Fibroblast of mammary gland (primary cell): ENCODE measurements around the gene PLEKHN1.
"Not testable (repeated sequence)": the region's sequence is repeated elsewhere in the genome, so short reads cannot be mapped to it uniquely, and the experiment has no call there.

Source experiments
- DNase-seq: peaks from one replicate; pipeline ENCODE4 v3.0.0-alpha.2; 2010; ENCODE audit warnings: low read depth
- H3K4me3 ChIP-seq: 2 replicates; pipeline ENCODE4 v1.5.1; 2011; ENCODE audit warnings: low read depth, mild to moderate bottlenecking, low read length, moderate library complexity; ENCODE audit not compliant: control insufficient read depth
- TF ChIP-seq, protein P1 (sequence below): conservative IDR thresholded peaks from 2 replicates; pipeline ENCODE4 v1.5.1; 2011; ENCODE audit warnings: low read depth, low read length, inconsistent platforms; ENCODE audit not compliant: control insufficient read depth, insufficient read depth

PLEKHN1 gene

DNA sequence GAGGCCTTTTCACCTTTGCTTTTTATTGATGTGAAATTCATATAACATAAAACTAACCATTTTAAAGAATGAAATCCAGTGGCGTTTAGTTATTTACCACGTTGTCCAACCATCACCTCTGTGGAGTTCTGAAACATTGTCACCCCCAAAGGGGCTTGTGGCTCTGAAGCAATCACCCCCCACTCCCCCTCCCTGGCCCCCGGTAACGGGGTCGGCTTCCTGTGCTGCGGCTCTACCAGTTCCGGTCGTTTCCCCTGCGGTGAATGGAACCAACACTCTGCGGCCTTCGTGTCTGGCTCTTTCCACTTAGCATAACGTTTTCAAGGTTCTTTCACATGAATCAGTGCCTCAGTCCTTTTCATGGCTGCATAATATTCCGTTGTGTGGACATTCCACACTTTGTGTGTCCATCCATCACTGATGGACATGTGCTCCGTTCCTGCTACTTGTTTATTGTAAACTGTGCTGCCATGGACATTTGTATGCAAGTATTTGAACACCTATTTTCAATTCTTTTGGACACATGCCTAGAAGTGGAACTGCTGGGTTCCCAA lies 45.2 kb downstream of the PLEKHN1 start:
- TF ChIP-seq, protein P1, sequence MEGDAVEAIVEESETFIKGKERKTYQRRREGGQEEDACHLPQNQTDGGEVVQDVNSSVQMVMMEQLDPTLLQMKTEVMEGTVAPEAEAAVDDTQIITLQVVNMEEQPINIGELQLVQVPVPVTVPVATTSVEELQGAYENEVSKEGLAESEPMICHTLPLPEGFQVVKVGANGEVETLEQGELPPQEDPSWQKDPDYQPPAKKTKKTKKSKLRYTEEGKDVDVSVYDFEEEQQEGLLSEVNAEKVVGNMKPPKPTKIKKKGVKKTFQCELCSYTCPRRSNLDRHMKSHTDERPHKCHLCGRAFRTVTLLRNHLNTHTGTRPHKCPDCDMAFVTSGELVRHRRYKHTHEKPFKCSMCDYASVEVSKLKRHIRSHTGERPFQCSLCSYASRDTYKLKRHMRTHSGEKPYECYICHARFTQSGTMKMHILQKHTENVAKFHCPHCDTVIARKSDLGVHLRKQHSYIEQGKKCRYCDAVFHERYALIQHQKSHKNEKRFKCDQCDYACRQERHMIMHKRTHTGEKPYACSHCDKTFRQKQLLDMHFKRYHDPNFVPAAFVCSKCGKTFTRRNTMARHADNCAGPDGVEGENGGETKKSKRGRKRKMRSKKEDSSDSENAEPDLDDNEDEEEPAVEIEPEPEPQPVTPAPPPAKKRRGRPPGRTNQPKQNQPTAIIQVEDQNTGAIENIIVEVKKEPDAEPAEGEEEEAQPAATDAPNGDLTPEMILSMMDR, result no peak
- no peak for DNase-seq
- no peak overlapping the region for H3K4me3 ChIP-seq

DNA sequence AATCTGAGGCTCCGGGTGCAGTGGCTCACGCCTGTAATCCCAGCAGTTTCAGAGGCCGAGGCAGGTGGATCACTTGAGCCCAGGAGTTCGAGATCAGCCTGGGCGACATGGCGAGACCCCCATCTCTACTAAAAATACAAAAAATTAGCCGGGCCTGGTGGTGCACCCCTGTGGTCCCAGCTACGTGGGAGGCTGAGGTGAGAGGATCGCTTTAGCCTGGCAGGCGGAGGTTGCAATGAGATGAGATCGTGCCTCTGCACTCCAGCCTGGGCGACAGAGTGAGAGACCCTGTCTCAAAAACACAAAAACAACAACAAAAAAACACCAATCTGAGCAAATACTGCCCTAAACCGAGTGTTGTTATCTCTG lies 46.4 kb downstream of the PLEKHN1 start:
- peak overlapping the region; percentile 73 for H3K4me3 ChIP-seq
- not testable (repeated sequence) for DNase-seq

DNA sequence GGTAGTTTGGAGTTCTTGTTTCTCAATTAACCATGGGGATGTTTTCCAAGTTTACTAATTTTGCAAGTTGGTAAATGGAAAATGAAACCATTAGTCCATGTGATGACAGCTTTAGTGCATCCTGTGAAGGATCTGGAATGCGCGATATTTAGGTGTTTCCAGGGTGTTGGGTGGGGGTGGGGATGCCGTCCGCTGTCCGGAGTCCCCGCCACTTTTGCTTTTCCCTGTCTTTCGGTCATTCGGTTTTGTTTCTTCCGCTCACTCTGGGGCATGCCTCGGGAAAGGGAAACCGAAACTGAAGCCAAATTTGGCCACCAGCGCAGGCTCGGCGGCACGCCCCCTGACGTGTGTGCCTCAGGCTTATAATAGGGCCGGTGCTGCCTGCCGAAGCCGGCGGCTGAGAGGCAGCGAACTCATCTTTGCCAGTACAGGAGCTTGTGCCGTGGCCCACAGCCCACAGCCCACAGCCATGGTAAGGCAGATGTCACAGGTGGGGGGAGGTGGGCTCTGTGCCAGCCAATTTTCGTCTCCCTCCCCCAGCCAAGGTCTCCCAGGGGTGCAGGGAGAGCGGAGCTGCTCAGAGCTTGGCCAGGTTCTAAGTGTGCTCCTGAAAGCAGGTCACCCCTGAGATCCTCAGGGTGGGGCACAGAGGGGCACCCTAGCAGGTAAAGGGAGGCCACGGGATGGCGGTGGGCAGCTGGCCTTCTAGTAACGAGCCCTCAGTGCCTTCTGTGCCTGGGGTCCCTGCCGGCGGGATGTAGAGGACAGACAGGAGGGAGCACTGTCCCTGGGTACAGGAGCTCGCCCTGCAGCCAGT lies 47.0 kb downstream of the PLEKHN1 start, which contains the start of gene ISG15:
TSS of gene ISG15 (plus strand) at position 393 of the 817 bp plus-strand sequence. CDS start at position 470, 77 bp downstream.
- TF ChIP-seq, protein P1, result no peak
- DNase-seq, result peak; percentile 83
- peak within 1 kb of the TSS; percentile 73 for H3K4me3 ChIP-seq

DNA sequence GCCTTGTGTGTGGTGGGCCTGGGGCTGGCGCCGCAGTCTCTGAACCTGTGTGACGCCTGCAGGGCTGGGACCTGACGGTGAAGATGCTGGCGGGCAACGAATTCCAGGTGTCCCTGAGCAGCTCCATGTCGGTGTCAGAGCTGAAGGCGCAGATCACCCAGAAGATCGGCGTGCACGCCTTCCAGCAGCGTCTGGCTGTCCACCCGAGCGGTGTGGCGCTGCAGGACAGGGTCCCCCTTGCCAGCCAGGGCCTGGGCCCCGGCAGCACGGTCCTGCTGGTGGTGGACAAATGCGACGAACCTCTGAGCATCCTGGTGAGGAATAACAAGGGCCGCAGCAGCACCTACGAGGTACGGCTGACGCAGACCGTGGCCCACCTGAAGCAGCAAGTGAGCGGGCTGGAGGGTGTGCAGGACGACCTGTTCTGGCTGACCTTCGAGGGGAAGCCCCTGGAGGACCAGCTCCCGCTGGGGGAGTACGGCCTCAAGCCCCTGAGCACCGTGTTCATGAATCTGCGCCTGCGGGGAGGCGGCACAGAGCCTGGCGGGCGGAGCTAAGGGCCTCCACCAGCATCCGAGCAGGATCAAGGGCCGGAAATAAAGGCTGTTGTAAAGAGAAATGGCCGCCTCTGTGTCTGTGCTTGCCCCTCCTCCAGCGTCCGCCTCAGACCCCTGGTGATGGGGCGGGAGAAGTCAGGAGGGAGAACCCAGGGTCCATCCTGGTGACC lies 47.8 kb downstream of the PLEKHN1 start:
- TF ChIP-seq, protein P1, result no peak
- H3K4me3 ChIP-seq, result peak overlapping the region; percentile 73
- peak; percentile 28 for DNase-seq

DNA sequence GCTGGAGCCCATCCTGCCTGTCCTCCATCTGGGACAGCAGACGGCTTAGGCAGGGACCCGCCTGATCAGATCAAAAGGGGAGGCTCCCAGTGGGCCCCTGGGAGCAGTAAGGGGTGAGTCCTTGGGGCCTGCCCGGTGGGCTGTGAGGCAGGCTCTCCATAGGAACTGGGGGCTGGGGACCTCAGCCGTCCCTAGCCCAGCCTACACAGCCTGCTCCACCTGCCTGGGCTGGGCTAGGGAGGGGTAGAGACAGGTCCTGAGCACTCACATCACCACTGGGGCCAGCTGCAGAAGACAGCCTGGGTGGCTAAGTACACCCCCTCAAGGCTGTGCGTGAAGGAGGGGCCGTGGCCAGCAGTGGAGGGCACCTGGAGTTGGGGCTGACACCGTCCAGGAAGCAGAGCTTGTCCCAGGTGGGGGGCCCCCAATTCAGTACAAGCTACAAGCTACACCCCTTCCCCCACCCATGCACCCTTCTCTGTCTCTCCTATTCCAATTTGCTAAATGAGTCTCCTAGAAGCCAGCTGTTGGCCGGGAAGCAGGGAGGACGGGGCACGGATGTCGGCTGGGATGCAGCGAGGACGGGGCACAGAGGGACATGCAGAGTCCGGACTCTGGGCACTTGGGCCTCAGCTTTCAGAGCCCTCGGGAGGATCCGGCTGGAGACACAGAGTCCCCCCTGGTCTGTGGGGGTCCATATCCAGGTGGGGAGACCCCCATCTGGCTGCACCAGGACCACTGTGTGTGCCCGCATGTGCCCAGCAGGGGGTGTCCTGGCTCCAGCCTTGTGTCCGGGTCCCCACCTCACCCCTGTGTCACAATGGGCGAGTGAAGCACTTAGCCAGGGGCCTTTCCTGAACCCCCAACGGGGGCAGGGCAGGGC lies 48.8 kb downstream of the PLEKHN1 start:
- H3K4me3 ChIP-seq, result no peak overlapping the region
- TF ChIP-seq, protein P1, result peak; percentile 29
- no peak for DNase-seq

DNA sequence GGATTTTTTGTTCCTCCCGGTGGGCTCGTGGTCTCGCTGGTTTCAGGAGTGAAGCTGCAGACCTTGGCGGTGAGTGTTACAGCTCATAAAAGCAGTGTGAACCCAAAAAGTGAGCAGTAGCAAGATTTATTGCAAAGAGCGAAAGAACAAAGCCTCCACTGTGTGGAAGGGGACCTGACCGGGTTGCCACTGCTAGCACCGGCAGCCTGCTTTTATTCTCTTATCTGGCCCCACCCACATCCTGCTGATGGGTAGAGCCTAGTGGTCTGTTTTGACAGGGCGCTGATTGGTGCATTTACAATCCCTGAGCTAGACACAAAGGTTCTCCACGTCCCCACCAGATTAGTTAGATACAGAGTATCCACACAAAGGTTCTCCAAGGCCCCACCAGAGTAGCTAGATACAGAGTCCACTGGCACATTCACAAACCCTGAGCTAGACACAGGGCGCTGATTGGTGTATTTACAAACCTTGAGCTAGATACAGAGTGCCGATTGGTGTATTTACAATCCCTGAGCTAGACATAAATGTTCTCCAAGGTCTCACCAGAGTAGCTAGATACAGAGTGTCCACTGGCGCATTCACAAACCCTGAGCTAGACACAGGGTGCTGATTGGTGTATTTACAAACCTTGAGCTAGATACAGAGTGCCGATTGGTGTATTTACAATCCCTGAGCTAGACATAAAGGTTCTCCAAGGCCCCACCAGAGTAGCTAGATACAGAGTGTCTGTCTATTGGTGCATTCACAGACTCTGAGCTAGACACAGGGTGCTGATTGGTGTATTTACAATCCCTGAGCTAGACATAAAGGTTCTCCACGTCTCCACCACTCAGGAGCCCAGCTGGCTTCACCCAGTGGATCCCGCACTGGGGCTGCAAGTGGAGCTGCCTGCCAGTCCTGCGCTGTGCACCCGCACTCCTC lies 51.4 kb downstream of the PLEKHN1 start:
- not testable (repeated sequence) for DNase-seq, H3K4me3 ChIP-seq

DNA sequence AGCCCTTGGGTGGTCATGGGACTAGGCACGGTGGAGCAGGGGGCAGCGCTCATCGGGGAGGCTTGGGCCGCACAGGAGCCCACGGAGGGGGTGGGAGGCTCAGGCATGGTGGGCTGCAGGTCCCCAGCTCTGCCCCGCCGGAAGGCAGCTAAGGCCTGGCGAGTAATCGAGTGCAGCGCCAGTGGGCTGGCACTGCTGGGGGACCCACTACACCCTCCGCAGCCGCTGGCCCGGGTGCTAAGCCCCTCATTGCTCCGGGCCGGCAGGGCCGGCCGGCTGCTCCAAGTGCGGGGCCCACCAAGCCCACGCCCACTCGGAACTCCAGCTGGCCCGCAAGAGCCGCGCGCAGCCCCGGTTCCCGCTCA lies 52.0 kb downstream of the PLEKHN1 start:
- DNase-seq, result not testable (repeated sequence)

More for the DNA sequence above, 52.0 kb downstream of the PLEKHN1 start:
- H3K4me3 ChIP-seq, result not testable (repeated sequence)
